Peyer's patch (tissue), 4 donors: ENCODE data around the gene MAGI3. TPM values are rescaled to one million over a fixed set of nuclear protein-coding genes. Genes with fewer than 3 reads are reported as not detected.

Experiments used
- DNase-seq, 3 donors: peaks; one replicate each; pipeline ENCODE4 v3.0.0-alpha.2; 2017 to 2019
- H3K27ac ChIP-seq, 4 donors: fragments of 200-600 bp; sonication (generic); one replicate each; pipeline ENCODE4 v1.5.1; 2016 to 2019
- H3K27me3 ChIP-seq, 2 donors: fragments of 200-600 bp; sonication (generic); one replicate each; pipeline ENCODE4 v1.5.1; 2019
- H3K36me3 ChIP-seq, 3 donors: fragments of 200-600 bp; sonication (generic); one replicate each; pipeline ENCODE4 v1.5.1; 2016 to 2019
- H3K4me1 ChIP-seq, 4 donors: fragments of 200-600 bp; sonication (generic); one replicate each; pipeline ENCODE4 v1.5.1; 2016 to 2019
- H3K4me3 ChIP-seq, 4 donors: fragments of 200-600 bp; sonication (generic); 1 replicate in 3 of 4; 2 replicates in 1 of 4; pipeline ENCODE4 v1.5.1; 2016 to 2019; ENCODE audit warnings: mild to moderate bottlenecking in 1 of 4
- H3K9me3 ChIP-seq, 4 donors: fragments of 200-600 bp; sonication (generic); one replicate each; pipeline ENCODE4 v1.5.1; 2016 to 2019; ENCODE audit warnings: mild to moderate bottlenecking in 1 of 4
- POLR2A ChIP-seq, 2 donors: fragments of 450-650 bp; IDR thresholded peaks; one replicate each; pipeline ENCODE4 v1.5.1; 2017; ENCODE audit warnings: antibody characterized with exemption in 2 of 2, mild to moderate bottlenecking in 2 of 2, moderate library complexity in 2 of 2
- total RNA-seq, 4 donors: library from RNA; depleted of rRNA; stranded (reverse); fragments of >200 nt; gene quantifications; one replicate each; pipeline ENCODE4 v1.1.0, GENCODE V29; 2016
- TF ChIP-seq, protein P1 (sequence below), 6 experiments: fragments of 450-650 bp in 4 of 6; fragments of 200-600 bp in 2 of 6; sonication (generic) in 1 of 6; IDR thresholded peaks; one replicate each; pipeline ENCODE4 v1.5.1; 2017 to 2019; ENCODE audit warnings: antibody characterized with exemption in 6 of 6, mild to moderate bottlenecking in 3 of 6, moderate library complexity in 1 of 6

The MAGI3 gene
- total RNA-seq, 4 donors from 2014 or later, result 60.2 to 120 (median 103) TPM

DNA sequence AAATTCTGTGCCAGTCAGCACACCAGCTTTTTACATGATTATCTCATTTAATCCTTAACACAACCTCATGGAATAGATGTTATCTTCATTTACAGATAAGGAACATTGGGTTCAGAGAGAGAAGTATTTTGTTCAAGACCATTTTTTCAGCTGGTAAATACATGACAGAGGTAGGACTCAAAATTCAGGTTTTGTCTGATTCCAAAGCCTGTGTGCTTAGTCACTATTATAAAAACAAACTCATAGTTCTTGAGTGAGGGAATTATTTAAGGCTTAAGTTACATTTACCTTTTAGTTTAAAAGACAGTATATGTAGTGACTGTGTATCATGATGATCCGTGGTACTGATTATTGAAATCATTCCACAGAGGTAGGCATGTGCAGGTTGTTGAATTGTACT lies 125.2 kb downstream of the MAGI3 start:
- TF ChIP-seq, protein P1, sequence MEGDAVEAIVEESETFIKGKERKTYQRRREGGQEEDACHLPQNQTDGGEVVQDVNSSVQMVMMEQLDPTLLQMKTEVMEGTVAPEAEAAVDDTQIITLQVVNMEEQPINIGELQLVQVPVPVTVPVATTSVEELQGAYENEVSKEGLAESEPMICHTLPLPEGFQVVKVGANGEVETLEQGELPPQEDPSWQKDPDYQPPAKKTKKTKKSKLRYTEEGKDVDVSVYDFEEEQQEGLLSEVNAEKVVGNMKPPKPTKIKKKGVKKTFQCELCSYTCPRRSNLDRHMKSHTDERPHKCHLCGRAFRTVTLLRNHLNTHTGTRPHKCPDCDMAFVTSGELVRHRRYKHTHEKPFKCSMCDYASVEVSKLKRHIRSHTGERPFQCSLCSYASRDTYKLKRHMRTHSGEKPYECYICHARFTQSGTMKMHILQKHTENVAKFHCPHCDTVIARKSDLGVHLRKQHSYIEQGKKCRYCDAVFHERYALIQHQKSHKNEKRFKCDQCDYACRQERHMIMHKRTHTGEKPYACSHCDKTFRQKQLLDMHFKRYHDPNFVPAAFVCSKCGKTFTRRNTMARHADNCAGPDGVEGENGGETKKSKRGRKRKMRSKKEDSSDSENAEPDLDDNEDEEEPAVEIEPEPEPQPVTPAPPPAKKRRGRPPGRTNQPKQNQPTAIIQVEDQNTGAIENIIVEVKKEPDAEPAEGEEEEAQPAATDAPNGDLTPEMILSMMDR (IDR thresholded peaks at IDR 0.05), result no peak
- TF ChIP-seq POLR2A (IDR thresholded peaks at IDR 0.05), result no peak

DNA sequence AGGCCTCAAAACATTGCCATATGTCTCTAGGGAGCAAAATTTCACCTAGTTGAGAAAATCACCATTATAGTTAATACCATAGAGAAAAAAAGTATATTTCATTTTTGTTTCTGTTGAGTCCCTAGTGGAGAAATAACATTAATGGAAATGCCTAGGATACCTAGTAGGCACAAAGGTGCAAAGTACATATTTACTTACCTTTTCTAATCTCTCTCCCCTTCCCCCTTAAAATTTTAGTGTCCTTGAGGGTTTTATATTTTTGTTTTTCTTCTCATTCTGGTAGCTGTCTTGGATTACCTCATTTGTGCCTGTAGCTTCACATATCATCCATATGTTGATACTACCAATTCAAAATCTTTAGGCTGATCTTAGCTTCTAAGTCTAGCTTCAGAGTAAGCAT lies 127.0 kb downstream of the MAGI3 start:
- H3K4me1 ChIP-seq, result no peaks in the 10 kb centered on the region
- DNase-seq, result no peak
- no peaks in the 10 kb centered on the region for H3K36me3 ChIP-seq
- no peak overlapping the region for H3K4me3 ChIP-seq
- TF ChIP-seq POLR2A (IDR thresholded peaks at IDR 0.05), result no peak
- TF ChIP-seq, protein P1 (IDR thresholded peaks at IDR 0.05), result no peak
- H3K27me3 ChIP-seq, result no peaks in the 10 kb centered on the region
- H3K27ac ChIP-seq, result no peak overlapping the region
- H3K9me3 ChIP-seq, result no peaks in the 10 kb centered on the region

More for the DNA sequence above, 125.2 kb downstream of the MAGI3 start:
- Histone ChIP-seq H3K4me1 (no peaks in the 10 kb centered on the region), H3K9me3 (peaks cover 0 to 6% (median 0%) of the 10 kb centered on the region in 4 donors), H3K27me3 (no peaks in the 10 kb centered on the region), H3K27ac (no peak overlapping the region), H3K4me3 (no peak overlapping the region), H3K36me3 (no peaks in the 10 kb centered on the region)
- DNase-seq, result no peak

- Histone ChIP-seq H3K27me3 (no peaks in the 10 kb centered on the region), H3K4me3 (no peak overlapping the region), H3K36me3 (no peaks in the 10 kb centered on the region), H3K4me1 (no peaks in the 10 kb centered on the region), H3K9me3 (no peaks in the 10 kb centered on the region), H3K27ac (no peak overlapping the region)
- no peak for TF ChIP-seq POLR2A (IDR thresholded peaks at IDR 0.05)
- TF ChIP-seq, protein P1 (IDR thresholded peaks at IDR 0.05), result no peak
- DNase-seq, result no peak
These were observed 127.7 kb downstream of the MAGI3 start for GRCh38 chr1:113517983-113518382.

DNA sequence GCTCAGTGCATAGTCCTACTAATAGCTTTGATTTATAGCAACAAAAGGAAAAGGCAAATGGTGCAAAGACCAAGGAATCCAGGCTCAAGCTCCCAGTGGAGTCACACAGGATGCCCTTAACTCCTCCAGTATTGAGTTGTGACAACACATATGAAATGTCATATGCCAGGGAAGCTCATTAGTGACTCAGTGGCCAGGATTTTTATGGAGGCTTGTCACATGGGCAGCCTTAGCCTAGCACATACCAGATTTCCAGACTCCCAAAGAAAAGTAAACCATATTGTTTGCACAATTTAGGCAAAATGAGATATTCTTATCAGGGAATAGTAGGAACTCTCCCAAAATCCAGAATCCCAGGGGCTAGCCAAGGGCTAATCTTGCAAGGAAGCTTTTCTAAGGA lies 129.2 kb downstream of the MAGI3 start:
- no peaks in the 10 kb centered on the region for H3K9me3 ChIP-seq
- H3K36me3 ChIP-seq, result no peaks in the 10 kb centered on the region
- H3K27ac ChIP-seq, result no peak overlapping the region
- no peaks in the 10 kb centered on the region for H3K4me1 ChIP-seq
- H3K27me3 ChIP-seq, result no peaks in the 10 kb centered on the region
- DNase-seq, result no peak
- no peak overlapping the region for H3K4me3 ChIP-seq
- TF ChIP-seq, protein P1 (IDR thresholded peaks at IDR 0.05), result no peak
- TF ChIP-seq POLR2A (IDR thresholded peaks at IDR 0.05), result no peak

DNA sequence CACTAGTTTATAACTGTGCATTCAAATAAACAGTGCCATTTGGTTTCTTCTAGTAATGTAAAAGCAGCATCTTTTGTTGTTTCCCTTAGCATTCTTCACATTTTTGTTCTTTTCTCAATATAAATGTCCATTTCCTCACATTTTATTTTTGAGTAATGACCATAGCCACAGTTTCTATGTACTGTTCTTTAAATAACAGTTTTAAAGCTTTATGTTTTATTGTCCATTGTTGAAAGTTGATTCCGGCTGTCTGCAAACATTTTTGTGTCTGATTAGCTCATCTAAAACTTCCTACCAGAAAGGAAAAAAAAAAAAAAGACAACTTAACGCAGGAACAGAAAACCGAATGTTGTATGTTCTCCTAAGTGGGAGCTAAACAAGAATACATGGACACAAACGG lies 139.7 kb downstream of the MAGI3 start:
- DNase-seq, result no peak
- Histone ChIP-seq H3K4me1 (no peaks in the 10 kb centered on the region), H3K27me3 (no peaks in the 10 kb centered on the region), H3K36me3 (no peaks in the 10 kb centered on the region), H3K27ac (no peak overlapping the region), H3K4me3 (no peak overlapping the region), H3K9me3 (no peaks in the 10 kb centered on the region)
- TF ChIP-seq, protein P1 (IDR thresholded peaks at IDR 0.05), result no peak
- no peak for TF ChIP-seq POLR2A (IDR thresholded peaks at IDR 0.05)

- Histone ChIP-seq H3K36me3 (no peaks in the 10 kb centered on the region), H3K27me3 (no peaks in the 10 kb centered on the region), H3K27ac (no peak overlapping the region), H3K9me3 (no peaks in the 10 kb centered on the region), H3K4me3 (no peak overlapping the region), H3K4me1 (no peaks in the 10 kb centered on the region)
- DNase-seq, result no peak
- TF ChIP-seq POLR2A (IDR thresholded peaks at IDR 0.05), result no peak
- TF ChIP-seq, protein P1 (IDR thresholded peaks at IDR 0.05), result no peak
These were observed 141.0 kb downstream of the MAGI3 start for GRCh38 chr1:113531321-113531720.
